CD4-positive, alpha-beta T cell treated with Interleukin-4 for 4 hours (primary cell): Measurements from ENCODE around the gene FADD.
A peak's percentile ranks its signal among the peaks of the same experiment; 100 is the strongest.
"Not testable (repeated sequence)": the region's sequence is repeated elsewhere in the genome, so short reads cannot be mapped to it uniquely, and the experiment has no call there.

ENCODE experiments used
- DNase-seq: peaks from one replicate; pipeline ENCODE4 v3.0.0-alpha.2; 2020

The FADD gene

DNA sequence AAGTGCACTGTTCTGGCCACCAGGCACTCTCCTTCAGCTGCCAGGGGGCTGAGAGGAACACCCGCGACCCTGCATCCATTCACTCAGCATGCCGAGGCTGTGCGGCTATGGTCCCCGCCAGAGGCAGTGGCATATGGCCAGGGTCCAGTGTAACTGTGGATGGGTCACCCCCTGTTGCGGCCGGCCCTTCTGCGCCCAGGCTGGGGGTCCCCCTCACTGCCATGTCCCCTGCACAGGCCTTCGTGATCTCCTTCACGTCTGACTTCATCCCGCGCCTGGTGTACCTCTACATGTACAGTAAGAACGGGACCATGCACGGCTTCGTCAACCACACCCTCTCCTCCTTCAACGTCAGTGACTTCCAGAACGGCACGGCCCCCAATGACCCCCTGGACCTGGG, 20.8 kb upstream of the FADD start:
- DNase-seq: no peak

DNA sequence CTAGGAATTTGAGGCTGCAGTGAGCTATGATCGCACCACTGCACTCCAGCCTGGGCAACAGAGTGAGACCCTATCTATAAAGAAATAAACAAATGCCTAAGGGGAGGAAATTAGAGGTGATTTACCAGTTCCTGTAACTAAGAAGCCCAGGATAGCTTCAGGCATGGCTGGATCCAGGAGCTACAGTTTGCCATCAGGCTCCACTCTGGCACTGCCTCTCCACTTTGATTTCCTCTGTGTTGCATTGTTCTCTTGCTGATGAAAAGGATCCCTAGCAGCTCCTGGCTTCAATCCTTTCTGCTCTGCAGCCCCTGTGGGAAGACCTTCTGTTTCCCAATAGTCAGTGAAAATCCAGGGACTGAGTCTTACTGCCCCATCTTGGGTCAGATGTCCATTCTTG, 20.1 kb upstream of the FADD start:
- no peak for DNase-seq

DNA sequence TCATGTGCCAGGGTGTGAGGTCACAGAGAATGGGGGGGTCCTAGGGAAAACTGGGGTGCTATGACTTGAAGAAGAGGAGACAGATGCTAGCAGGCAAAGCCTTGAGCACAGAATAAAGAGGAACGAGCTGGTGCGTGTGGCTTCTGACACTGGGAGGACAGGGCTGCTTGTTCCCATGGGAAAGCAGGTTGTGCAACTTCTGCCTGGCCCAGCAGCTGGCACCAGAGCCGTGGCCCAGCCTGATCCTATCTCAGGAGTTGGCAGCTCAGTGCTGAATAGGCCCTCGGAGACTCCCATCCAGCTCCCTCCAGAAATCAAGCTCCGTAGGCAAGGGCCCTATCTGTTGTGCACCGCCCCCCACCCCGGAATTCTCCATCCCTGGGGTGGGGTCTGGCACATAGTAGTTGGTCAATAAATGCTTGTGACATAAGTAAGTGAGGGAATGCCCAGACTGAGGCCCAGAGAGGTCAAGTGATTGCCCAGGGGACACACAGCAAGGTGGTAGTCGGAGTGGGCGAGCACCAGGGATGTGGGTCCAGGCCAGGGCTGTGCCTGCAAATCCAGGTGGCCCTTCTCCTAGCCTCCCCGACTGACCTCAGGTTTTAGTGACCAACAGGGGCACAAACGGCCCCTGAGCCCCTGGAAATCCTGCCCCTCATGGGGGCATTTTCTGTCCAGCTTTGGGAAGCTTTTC, 19.5 kb upstream of the FADD start:
- DNase-seq: no peak

GRCh38 chr11:70184396-70184795, 18.7 kb upstream of the FADD start:
- DNase-seq: no peak

DNA sequence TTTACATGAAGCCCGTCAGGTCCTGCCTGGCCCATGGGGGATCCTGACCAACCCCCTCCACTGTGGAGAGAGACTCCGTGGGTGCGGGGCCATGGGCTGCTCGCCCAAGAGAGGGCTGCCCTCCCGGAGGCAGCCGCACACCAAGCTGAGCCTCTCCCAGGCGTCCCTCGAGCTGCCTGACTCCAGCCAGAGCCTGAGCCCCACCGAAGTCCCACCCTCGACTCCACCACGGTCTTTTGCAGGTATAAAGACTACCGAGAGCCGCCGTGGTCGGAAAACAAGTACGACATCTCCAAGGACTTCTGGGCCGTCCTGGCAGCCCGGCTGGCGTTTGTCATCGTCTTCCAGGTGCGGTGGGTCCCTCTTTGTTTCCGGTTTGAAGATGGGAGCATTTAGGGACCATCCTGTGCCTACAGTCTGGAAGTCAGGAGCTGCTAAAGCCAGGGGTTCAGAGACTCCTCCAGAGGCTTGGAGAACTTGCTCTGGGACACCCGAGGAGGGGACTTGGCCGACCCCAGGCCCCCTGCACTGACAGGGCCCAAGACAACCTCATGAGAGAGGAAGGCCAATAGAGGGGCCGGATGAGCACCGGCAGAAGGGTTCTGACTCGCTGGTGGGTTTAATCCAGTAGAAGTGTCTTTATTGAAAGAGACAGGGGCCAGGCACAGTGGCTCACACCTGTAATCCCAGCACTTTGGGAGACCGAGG, 17.6 kb upstream of the FADD start:
- DNase-seq: no peak

DNA sequence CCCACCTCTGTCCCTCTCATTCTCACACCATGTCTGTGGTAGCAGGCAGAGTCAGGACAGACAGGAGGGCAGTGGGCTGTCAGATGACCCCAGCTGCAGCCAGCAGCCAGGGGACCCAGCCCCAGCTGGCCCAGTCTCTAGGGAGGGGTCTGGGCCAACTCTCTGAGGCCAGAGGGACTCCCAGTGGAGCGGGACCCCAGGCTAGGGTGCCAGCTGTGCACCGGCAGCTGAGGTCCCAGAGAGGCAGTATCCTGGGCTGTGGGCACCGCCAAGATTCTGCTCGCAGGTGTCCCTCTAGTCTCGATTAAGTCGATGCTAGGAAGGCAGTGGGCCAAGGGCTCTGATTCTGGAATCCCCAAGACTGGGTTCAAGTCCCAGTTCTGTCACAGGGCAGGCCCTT, 16.7 kb upstream of the FADD start:
- DNase-seq: no peak

GRCh38 chr11:70186936-70187335, 16.2 kb upstream of the FADD start:
- no peak for DNase-seq

- no peak for DNase-seq
These were observed 15.3 kb upstream of the FADD start for GRCh38 chr11:70187771-70188170.

DNA sequence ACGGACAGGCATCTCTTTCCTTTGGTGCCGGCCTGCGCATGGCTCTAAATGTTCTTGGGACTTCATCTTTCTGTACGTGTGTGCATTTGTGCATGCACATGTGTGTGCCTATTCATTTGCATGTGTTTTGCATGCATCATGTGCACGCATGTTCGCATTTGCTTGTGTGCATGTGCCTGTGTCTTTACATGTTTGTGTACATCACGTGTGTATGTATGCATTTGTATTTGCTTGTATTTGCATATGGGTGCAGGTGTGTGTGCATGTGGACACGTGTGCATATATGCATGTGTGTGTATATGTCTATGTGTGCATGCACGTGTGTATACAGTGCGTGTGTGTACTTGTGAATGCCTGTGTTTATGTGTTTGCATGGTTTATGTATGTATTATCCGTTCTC, 13.5 kb upstream of the FADD start:
- DNase-seq: no peak

DNA sequence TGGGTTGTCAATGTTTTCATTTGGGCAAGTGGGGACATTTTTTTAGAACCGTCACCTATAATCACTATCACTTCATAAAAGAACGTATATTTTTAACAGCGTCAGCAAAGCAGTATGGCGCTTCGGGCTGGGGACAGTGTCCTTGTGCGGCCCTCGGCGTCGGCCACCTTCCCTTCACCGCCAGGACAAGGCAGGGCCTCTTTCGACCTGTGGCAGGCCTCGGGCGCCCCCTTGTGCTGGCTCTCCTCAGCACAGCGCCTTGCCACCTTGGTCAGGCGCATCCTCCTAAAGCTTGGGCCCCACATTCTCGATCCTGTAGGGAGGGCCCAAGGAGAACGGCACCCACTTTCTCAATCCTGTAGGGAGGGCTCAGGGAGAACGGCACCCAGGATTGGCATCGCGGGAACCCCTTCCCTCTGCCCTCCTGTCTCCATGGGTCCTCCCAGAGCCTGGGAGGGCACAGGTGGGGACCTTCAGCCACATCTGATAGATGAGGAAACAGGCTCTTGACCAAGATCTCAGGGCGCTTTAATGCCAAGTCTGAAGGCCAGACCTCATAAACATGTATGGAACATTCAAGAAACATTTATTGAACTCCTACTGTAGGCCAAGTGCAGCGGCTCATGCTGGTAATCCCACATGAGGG, 11.5 kb upstream of the FADD start:
- DNase-seq: no peak

- DNase-seq: no peak
These were observed 10.3 kb upstream of the FADD start for GRCh38 chr11:70192666-70193410.

DNA sequence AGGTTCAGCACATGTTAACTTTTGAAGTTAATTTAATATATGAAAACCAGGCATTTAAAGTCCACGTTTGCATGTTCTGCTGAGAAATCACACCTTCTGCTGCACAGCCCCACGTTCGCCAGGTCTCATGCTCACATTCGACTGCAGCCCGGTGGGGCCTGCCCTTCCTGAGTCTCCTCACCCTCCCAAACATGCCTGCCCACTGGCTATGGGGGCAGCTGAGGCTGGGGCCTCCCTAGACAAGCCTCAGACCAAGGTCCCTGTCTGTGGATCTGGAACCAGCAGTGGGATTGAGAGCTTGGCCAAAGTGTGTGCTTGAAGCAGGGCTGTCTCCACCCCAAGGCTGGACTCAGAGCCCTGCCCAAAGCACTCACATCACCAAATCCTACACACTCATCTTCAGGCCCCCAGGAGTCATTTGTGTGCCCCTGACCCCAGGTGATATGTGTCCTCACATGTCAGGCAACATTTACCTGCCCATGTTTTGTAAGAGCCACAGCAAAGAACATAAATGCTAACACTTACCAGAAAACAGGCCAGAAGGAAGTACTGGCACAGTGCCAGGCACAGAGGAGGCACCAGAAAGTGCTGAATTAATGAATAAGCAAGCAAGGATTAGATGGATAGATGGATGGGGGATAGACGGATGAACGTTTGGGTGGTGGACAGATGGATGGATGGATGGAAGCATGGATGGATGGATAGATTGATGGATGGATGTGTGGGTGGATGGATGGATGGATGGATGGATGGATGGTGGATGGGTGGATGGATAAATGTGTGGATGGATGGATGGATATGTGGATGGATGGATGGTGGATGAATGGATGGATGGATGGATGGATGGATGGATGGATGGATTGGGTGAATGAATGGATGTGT, 9.4 kb upstream of the FADD start:
- DNase-seq: no peak

GRCh38 chr11:70194792-70195791, 8.0 kb upstream of the FADD start:
- no peak for DNase-seq

GRCh38 chr11:70200212-70200844, 2.8 kb upstream of the FADD start:
- no peak for DNase-seq

GRCh38 chr11:70201047-70201446, 2.0 kb upstream of the FADD start:
- DNase-seq: not testable (repeated sequence)

GRCh38 chr11:70201882-70202861, 924 bp upstream of the FADD start:
- no peak for DNase-seq

GRCh38 chr11:70203751-70204465, 812 bp downstream of the FADD start:
- DNase-seq: peak; percentile 96

GRCh38 chr11:70204466-70204799, 1.3 kb downstream of the FADD start:
- DNase-seq: no peak
